A549 (cell line): ENCODE measurements around the gene PSMD13.

Source experiments
- CEBPB ChIP-seq, 2 experiments: fragments of >200 bp in 1 of 2; sonication (Bioruptor Twin) in 1 of 2; formaldehyde crosslinking in 1 of 2; IDR thresholded peaks; 2 replicates each; pipeline ENCODE4 v1.6.1; 2012 to 2016
- POLR2A ChIP-seq: IDR thresholded peaks from 2 replicates; pipeline ENCODE4 v1.6.1; 2012; ENCODE audit warnings: mild to moderate bottlenecking, low read length
- TF ChIP-seq, protein P1 (sequence below): fragments of 250-450 bp; sonication (Bioruptor Pico); IDR thresholded peaks from 2 replicates; pipeline ENCODE4 v1.5.0; 2021; ENCODE audit warnings: mild to moderate bottlenecking, moderate library complexity, borderline replicate concordance

GRCh38 chr11:203056-203944, 33.5 kb upstream of the PSMD13 start:
- TF ChIP-seq, protein P1, sequence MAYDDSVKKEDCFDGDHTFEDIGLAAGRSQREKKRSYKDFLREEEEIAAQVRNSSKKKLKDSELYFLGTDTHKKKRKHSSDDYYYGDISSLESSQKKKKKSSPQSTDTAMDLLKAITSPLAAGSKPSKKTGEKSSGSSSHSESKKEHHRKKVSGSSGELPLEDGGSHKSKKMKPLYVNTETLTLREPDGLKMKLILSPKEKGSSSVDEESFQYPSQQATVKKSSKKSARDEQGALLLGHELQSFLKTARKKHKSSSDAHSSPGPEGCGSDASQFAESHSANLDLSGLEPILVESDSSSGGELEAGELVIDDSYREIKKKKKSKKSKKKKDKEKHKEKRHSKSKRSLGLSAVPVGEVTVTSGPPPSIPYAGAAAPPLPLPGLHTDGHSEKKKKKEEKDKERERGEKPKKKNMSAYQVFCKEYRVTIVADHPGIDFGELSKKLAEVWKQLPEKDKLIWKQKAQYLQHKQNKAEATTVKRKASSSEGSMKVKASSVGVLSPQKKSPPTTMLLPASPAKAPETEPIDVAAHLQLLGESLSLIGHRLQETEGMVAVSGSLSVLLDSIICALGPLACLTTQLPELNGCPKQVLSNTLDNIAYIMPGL, result no peak
- TF ChIP-seq CEBPB (IDR thresholded peaks at IDR 0.05) (no peak), POLR2A (no peak)
